Large intestine (tissue), 3 donors: Measurements from ENCODE around the gene PKDCC. TPM values are rescaled to one million over a fixed set of nuclear protein-coding genes. Genes with fewer than 3 reads are reported as not detected.
"Not testable (repeated sequence)": the region's sequence is repeated elsewhere in the genome, so short reads cannot be mapped to it uniquely, and the experiment has no call there.

Experiments used
- DNase-seq, 2 donors: peaks; one replicate each; pipeline versions ENCODE4 v3.0.0 to v3.0.0-alpha.2; 2013
- H3K27ac ChIP-seq: one replicate; pipeline ENCODE4 v1.5.1; 2013; ENCODE audit warnings: low read length
- H3K27me3 ChIP-seq: 2 replicates; pipeline ENCODE4 v1.6.1; 2013; ENCODE audit warnings: low read length; ENCODE audit not compliant: control insufficient read depth, insufficient read depth
- H3K36me3 ChIP-seq: 2 replicates; pipeline ENCODE4 v1.6.1; 2013; ENCODE audit warnings: low read length; ENCODE audit not compliant: control insufficient read depth, insufficient read depth
- H3K4me1 ChIP-seq: one replicate; pipeline ENCODE4 v1.6.1; 2013; ENCODE audit warnings: low read length; ENCODE audit not compliant: control insufficient read depth, insufficient read depth
- H3K4me3 ChIP-seq: one replicate; pipeline ENCODE4 v1.5.1; 2013; ENCODE audit warnings: low read length
- H3K9me3 ChIP-seq: one replicate; pipeline ENCODE4 v1.6.1; 2013; ENCODE audit warnings: mild to moderate bottlenecking, low read depth, low read length, moderate library complexity; ENCODE audit not compliant: control insufficient read depth
- WGBS: methylation state at CpG from one replicate; pipeline ENCODE4 v1.1.5; 2013; ENCODE audit warnings: low lambda C conversion rate; ENCODE audit not compliant: insufficient coverage; 5-methylcytosine and 5-hydroxymethylcytosine counted together
- polyA plus RNA-seq: library from polyadenylated mRNA; unstranded; fragments of 120-200 nt; gene quantifications from one replicate; pipeline ENCODE4 v1.2.1, GENCODE V29; 2013

PKDCC gene
- polyA plus RNA-seq, 1 donor = 247 TPM

- DNase-seq = peak in 1 of 2 donors; percentile 83
- H3K27me3 ChIP-seq = no peaks in the 10 kb centered on the region
- H3K4me3 ChIP-seq = no peak overlapping the region
- H3K27ac ChIP-seq = peak overlapping the region; percentile 88
- H3K36me3 ChIP-seq = peaks cover 19% of the 10 kb centered on the region
- H3K4me1 ChIP-seq = peaks cover 58% of the 10 kb centered on the region
- no CpG with 5 or more reads among the region's 5 CpGs for WGBS
- no peaks in the 10 kb centered on the region for H3K9me3 ChIP-seq
Observed at GRCh38 chr2:42063431-42064171, 15.8 kb downstream of the PKDCC start.

- no CpG with 5 or more reads among the region's 8 CpGs for WGBS
- Histone ChIP-seq H3K9me3 (no peaks in the 10 kb centered on the region), H3K4me3 (no peak overlapping the region), H3K36me3 (peaks cover 10% of the 10 kb centered on the region), H3K27me3 (no peaks in the 10 kb centered on the region), H3K27ac (peak overlapping the region; percentile 88), H3K4me1 (peaks cover 50% of the 10 kb centered on the region)
- DNase-seq = peak; percentile 88 to 94
Observed at GRCh38 chr2:42064417-42064942, 16.7 kb downstream of the PKDCC start.

DNA sequence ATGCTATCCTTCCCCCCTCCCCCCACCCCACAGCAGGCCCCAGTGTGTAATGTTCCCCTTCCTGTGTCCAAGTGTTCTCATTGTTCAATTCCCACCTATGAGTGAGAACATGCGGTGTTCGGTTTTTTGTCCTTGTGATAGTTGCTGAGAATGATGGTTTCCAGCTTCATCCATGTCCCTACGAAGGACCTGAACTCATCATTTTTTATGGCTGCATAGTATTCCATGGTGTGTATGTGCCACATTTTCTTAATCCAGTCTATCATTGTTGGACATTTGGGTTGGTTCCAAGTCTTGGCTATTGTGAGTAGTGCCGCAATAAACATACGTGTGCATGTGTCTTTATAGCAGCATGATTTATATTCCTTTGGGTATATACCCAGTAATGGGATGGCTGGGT lies 17.9 kb downstream of the PKDCC start:
- not testable (repeated sequence) for DNase-seq, H3K27me3 ChIP-seq, H3K36me3 ChIP-seq, H3K4me3 ChIP-seq, H3K27ac ChIP-seq, H3K9me3 ChIP-seq
- WGBS = no CpG with 5 or more reads among the region's 5 CpGs
- H3K4me1 ChIP-seq = peaks cover 40% of the 10 kb centered on the region

- H3K36me3 ChIP-seq, DNase-seq, H3K27ac ChIP-seq, H3K4me3 ChIP-seq, H3K9me3 ChIP-seq, H3K27me3 ChIP-seq: not testable (repeated sequence)
- WGBS = 96% methylated on average over 4 of the region's 9 CpGs
- H3K4me1 ChIP-seq = peaks cover 35% of the 10 kb centered on the region
Observed at GRCh38 chr2:42067001-42067400, 19.2 kb downstream of the PKDCC start.

GRCh38 chr2:42067521-42067920 lies 19.7 kb downstream of the PKDCC start:
- Histone ChIP-seq H3K27me3 (no peaks in the 10 kb centered on the region), H3K9me3 (no peaks in the 10 kb centered on the region), H3K4me3 (no peak overlapping the region), H3K4me1 (peaks cover 35% of the 10 kb centered on the region), H3K27ac (no peak overlapping the region), H3K36me3 (no peaks in the 10 kb centered on the region)
- no peak for DNase-seq
- WGBS = 90% methylated on average over 4 of the region's 8 CpGs

- H3K4me1 ChIP-seq = peaks cover 38% of the 10 kb centered on the region
- no peaks in the 10 kb centered on the region for H3K9me3 ChIP-seq
- WGBS = no CpG with 5 or more reads among the region's 13 CpGs
- H3K27me3 ChIP-seq = no peaks in the 10 kb centered on the region
- H3K27ac ChIP-seq = no peak overlapping the region
- no peak overlapping the region for H3K4me3 ChIP-seq
- no peaks in the 10 kb centered on the region for H3K36me3 ChIP-seq
- peak in 1 of 2 donors; percentile 9 for DNase-seq
Observed at GRCh38 chr2:42068571-42069178, 20.9 kb downstream of the PKDCC start.

DNA sequence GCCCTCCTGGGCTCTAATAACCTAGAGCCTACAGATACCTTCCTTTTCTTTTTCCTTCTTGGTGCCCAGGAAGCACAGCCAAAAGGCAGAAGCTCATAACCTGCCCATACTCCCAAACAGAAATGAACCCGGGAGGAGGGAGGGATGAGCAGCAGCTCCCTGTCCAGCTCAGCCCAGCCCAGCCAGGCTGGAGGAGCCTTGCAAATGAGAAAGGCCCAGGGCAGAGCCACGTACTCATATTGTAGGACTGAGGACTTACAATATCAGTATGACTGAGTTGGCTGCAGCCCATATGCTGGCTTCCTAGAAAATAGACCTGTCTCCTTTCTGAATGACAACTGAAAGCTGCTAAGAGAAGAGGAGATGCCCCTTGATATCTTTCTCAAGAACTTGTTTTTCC lies 21.7 kb downstream of the PKDCC start:
- no peak for DNase-seq
- H3K4me1 ChIP-seq = peaks cover 40% of the 10 kb centered on the region
- H3K36me3 ChIP-seq = no peaks in the 10 kb centered on the region
- no peak overlapping the region for H3K27ac ChIP-seq
- no peak overlapping the region for H3K4me3 ChIP-seq
- WGBS = no CpG with 5 or more reads among the region's 2 CpGs
- no peaks in the 10 kb centered on the region for H3K9me3 ChIP-seq
- no peaks in the 10 kb centered on the region for H3K27me3 ChIP-seq

- H3K36me3 ChIP-seq = no peaks in the 10 kb centered on the region
- no peaks in the 10 kb centered on the region for H3K27me3 ChIP-seq
- peaks cover 35% of the 10 kb centered on the region for H3K4me1 ChIP-seq
- WGBS = no CpG with 5 or more reads among the region's 4 CpGs
- no peaks in the 10 kb centered on the region for H3K9me3 ChIP-seq
- no peak overlapping the region for H3K4me3 ChIP-seq
- peak in 1 of 2 donors; percentile 63 for DNase-seq
- peak overlapping the region; percentile 73 for H3K27ac ChIP-seq
Observed at GRCh38 chr2:42071791-42072190, 24.0 kb downstream of the PKDCC start.

- peak overlapping the region; percentile 73 for H3K27ac ChIP-seq
- WGBS = no CpG with 5 or more reads among the region's 13 CpGs
- peaks cover 35% of the 10 kb centered on the region for H3K4me1 ChIP-seq
- H3K36me3 ChIP-seq = no peaks in the 10 kb centered on the region
- H3K9me3 ChIP-seq = no peaks in the 10 kb centered on the region
- peak in 1 of 2 donors; percentile 75 for DNase-seq
- H3K27me3 ChIP-seq = no peaks in the 10 kb centered on the region
- H3K4me3 ChIP-seq = no peak overlapping the region
Observed at GRCh38 chr2:42072349-42073118, 24.7 kb downstream of the PKDCC start.

GRCh38 chr2:42073739-42074503 lies 26.1 kb downstream of the PKDCC start:
- Histone ChIP-seq H3K36me3 (no peaks in the 10 kb centered on the region), H3K27me3 (no peaks in the 10 kb centered on the region), H3K27ac (no peak overlapping the region), H3K4me3 (no peak overlapping the region), H3K4me1 (peaks cover 35% of the 10 kb centered on the region), H3K9me3 (no peaks in the 10 kb centered on the region)
- no CpG with 5 or more reads among the region's 2 CpGs for WGBS
- DNase-seq = peak in 1 of 2 donors; percentile 33
